ENCODE measurements around the gene PCBP4. TPM values are rescaled to one million over a fixed set of nuclear protein-coding genes. Genes with fewer than 3 reads are reported as not detected.

Gene PCBP4
- total RNA-seq, 1 donor from 2014 or later = 120 TPM

DNA sequence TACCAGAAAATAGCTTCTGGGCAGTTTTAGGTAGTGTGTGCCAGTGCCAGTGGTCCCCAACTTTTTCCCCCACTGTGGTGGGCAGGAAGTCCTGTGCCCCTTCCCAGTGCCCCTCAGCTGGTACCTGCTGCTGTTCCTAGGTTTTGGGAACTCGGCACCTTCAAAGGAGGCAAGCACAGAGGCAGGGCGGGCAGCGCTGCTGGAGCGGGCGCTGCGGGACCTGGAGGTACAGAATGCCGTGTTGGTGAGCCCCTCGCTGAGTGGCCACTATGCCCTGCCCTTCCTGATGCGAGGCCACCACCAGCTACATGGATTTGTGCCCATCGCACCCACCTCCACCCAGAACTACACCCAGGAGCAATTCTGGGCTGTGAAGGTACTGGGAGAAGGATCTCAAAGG, 13.0 kb upstream of the PCBP4 start:
- no peak for TF ChIP-seq CTCF (conservative IDR thresholded peaks at IDR 0.05; ENCODE audit: low read depth, low read length)
- no peak overlapping the region for H3K4me3 ChIP-seq (ENCODE audit: low read depth, low read length)
- no peak for DNase-seq (ENCODE audit: low read depth)

- no peak overlapping the region for H3K4me3 ChIP-seq (ENCODE audit: low read depth, low read length)
- no peak for TF ChIP-seq CTCF (conservative IDR thresholded peaks at IDR 0.05; ENCODE audit: low read depth, low read length)
- no peak for DNase-seq (ENCODE audit: low read depth)
These were observed 10.9 kb upstream of the PCBP4 start for GRCh38 chr3:51978143-51978502.

DNA sequence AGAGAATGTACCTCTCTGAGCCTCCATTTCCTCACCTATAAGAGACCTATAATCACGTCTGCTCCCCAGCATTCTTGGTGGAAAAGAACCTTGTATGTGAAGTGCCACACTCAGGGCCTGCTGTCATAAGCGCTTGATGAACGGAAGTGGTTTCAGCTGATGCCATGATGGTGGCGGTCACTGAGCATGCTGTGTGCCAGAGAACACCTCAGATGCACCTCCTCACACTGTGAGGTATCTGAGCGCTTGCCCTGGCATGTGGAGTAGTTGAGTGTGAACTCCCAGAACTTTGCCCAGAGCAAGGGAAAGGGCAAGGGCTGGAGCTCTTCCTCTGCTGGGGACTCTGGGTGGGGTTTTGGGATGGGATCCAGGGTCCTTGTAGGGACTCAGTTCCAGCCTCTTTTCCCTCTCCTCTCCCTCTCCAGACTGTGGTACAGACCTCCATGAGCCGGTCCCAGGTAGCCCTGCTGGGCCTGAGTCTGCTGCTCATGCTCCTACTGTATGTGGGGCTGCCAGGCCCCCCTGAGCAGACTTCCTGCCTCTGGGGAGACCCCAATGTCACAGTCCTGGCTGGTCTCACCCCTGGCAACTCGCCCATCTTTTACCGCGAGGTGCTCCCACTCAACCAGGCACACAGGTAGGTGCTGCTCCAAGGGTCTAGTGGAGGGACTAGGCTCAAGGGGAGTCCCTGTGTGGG, 10.3 kb upstream of the PCBP4 start:
- H3K4me3 ChIP-seq (ENCODE audit: low read depth, low read length) = no peak overlapping the region
- TF ChIP-seq CTCF (conservative IDR thresholded peaks at IDR 0.05; ENCODE audit: low read depth, low read length) = no peak
- no peak for DNase-seq (ENCODE audit: low read depth)

DNA sequence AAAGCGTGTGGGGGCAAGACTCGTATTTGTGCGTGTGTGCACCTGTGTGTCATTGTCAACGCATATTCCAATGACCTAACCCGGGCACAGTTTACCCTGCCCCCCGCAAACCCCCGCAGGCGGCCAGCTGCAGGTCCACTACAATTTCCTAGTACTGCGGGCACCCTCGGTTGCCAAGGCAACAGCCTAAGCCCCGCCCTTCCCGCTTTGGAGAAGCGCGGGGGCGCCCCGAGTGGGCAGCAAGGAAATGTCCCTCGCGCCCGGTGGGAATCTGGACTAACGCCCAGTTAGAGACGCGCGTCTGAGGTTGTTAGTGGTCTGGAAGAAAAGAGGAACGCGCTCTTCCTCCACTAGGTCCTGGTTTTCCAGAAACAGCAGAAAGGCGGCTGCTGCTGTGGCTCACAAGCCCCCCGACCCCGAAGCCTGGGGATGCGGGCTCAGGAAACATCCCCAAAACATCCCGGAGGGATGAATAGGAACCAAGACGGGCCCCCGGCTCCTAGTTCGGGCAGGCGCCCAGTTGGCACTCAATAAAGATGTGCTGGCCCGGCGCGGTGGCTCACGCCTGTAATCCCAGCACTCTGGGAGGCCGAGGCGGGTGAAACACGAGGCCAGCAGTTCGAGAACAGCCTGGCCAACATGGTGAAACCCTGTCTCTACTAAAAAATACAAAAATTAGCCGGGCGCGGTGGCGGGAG, 8.7 kb upstream of the PCBP4 start:
- no peak for DNase-seq (ENCODE audit: low read depth)
- peak overlapping the region; percentile 84 for H3K4me3 ChIP-seq (ENCODE audit: low read depth, low read length)
- TF ChIP-seq CTCF (conservative IDR thresholded peaks at IDR 0.05; ENCODE audit: low read depth, low read length) = no peak

- TF ChIP-seq CTCF (conservative IDR thresholded peaks at IDR 0.05; ENCODE audit: low read depth, low read length) = no peak
- peak within 1 kb of the TSS; percentile 84 for H3K4me3 ChIP-seq (ENCODE audit: low read depth, low read length)
- no peak for DNase-seq (ENCODE audit: low read depth)
These were observed 8.0 kb upstream of the PCBP4 start, which contains the start of gene ABHD14A for GRCh38 chr3:51974963-51975851. TSS of gene ABHD14A (plus strand) at chr3:51975064. CDS start at chr3:51975136, 72 bp downstream.

GRCh38 chr3:51974277-51974962, 7.2 kb upstream of the PCBP4 start:
- DNase-seq (ENCODE audit: low read depth) = no peak
- peak overlapping the region; percentile 84 for H3K4me3 ChIP-seq (ENCODE audit: low read depth, low read length)
- no peak for TF ChIP-seq CTCF (conservative IDR thresholded peaks at IDR 0.05; ENCODE audit: low read depth, low read length)

All from epithelial cell of proximal tubule (primary cell).